K562 (cell line): ENCODE measurements around the gene ZC3H12A. TPM values are rescaled to one million over a fixed set of nuclear protein-coding genes. Genes with fewer than 3 reads are reported as not detected.
A peak's percentile ranks its signal among the peaks of the same experiment; 100 is the strongest.

Source experiments
- FOSL1 ChIP-seq: fragments of 200-800 bp; sonication (Bioruptor generic); conservative IDR thresholded peaks from 2 replicates; pipeline ENCODE4 v1.6.1; 2016; ENCODE audit warnings: missing genetic modification characterization, missing compliant biosample characterization
- ILK ChIP-seq: fragments of 450-650 bp; IDR thresholded peaks from 2 replicates; pipeline ENCODE4 v1.6.1; 2016; ENCODE audit warnings: missing genetic modification characterization, low read depth, mild to moderate bottlenecking, missing compliant biosample characterization, moderate library complexity, borderline replicate concordance
- KDM4B ChIP-seq, 2 experiments: fragments of 450-650 bp in 1 of 2; sonication (generic) in 1 of 2; IDR thresholded peaks; 2 replicates each; pipeline ENCODE4 v1.6.1; 2016 to 2017; ENCODE audit warnings: borderline replicate concordance in 2 of 2, antibody characterized with exemption in 1 of 2, low read depth in 1 of 2, mild to moderate bottlenecking in 1 of 2
- PHTF2 ChIP-seq: fragments of 250-450 bp; sonication (Bioruptor Pico); IDR thresholded peaks from 2 replicates; pipeline ENCODE4 v1.5.0; 2021; ENCODE audit warnings: mild to moderate bottlenecking
- ZFP30 ChIP-seq: fragments of 250-450 bp; sonication (Bioruptor Pico); IDR thresholded peaks from 2 replicates; pipeline ENCODE4 v1.8.0; 2022; ENCODE audit warnings: moderate library complexity, mild to moderate bottlenecking, inconsistent platforms, borderline replicate concordance
- ZNF24 ChIP-seq: fragments of 450-650 bp; IDR thresholded peaks from 2 replicates; pipeline ENCODE4 v1.6.1; 2016
- ZNF324 ChIP-seq: fragments of 250-450 bp; sonication (Bioruptor Pico); IDR thresholded peaks from 2 replicates; pipeline ENCODE4 v1.4.0; 2020; ENCODE audit warnings: mild to moderate bottlenecking
- ZNF507 ChIP-seq: conservative IDR thresholded peaks from 2 replicates; pipeline ENCODE4 v1.6.1; 2017; ENCODE audit warnings: missing genetic modification characterization, missing compliant biosample characterization
- polyA plus RNA-seq, 8 experiments: library from polyadenylated mRNA; depleted of rRNA in 4 of 8; stranded (reverse) in 5 of 8; unstranded in 3 of 8; fragments of >200 nt; fragmentation: Nextera tagmentation in 2 of 8; fragmentation: Illumina TruSeq in 1 of 8; extraction: Ambion mirVana in 2 of 8; extraction: Trizol in 1 of 8; gene quantifications; 2 replicates each; pipeline versions ENCODE4 v1.2.1 to v1.2.3, GENCODE V29; 2011 to 2014; ENCODE audit warnings: inconsistent platforms in 1 of 8, missing spikeins in 1 of 8
- total RNA-seq, 7 experiments: library from RNA; depleted of rRNA in 6 of 7; stranded (reverse); fragments of >200 nt in 6 of 7; fragmentation: Illumina TruSeq in 2 of 7; extraction: Trizol in 2 of 7; gene quantifications; 2 replicates each; pipeline versions ENCODE4 v1.2.1 to v1.2.3, GENCODE V29; 2011 to 2021; ENCODE audit warnings: low replicate concordance in 1 of 7
- TF ChIP-seq, protein P1 (sequence below), 2 experiments: fragments of 450-650 bp in 1 of 2; sonication (generic) in 1 of 2; formaldehyde crosslinking in 1 of 2; IDR thresholded peaks; 2 replicates each; pipeline versions ENCODE4 v1.7.1 to v1.9.0; 2016 to 2022; ENCODE audit warnings: inconsistent platforms in 1 of 2, mild to moderate bottlenecking in 1 of 2, missing genetic modification reagents in 1 of 2
- TF ChIP-seq, protein P2 (sequence below): sonication (generic); formaldehyde crosslinking; IDR thresholded peaks from 2 replicates; pipeline ENCODE4 v1.8.0; 2023; ENCODE audit warnings: mild to moderate bottlenecking, missing genetic modification reagents

Gene ZC3H12A
- total and polyA plus RNA-seq, 9 of the 15 experiments (the other 6 are each of a cell fraction or from before 2014, with no cell fraction given), result 0.14 to 9.4 (median 6.7) TPM

DNA sequence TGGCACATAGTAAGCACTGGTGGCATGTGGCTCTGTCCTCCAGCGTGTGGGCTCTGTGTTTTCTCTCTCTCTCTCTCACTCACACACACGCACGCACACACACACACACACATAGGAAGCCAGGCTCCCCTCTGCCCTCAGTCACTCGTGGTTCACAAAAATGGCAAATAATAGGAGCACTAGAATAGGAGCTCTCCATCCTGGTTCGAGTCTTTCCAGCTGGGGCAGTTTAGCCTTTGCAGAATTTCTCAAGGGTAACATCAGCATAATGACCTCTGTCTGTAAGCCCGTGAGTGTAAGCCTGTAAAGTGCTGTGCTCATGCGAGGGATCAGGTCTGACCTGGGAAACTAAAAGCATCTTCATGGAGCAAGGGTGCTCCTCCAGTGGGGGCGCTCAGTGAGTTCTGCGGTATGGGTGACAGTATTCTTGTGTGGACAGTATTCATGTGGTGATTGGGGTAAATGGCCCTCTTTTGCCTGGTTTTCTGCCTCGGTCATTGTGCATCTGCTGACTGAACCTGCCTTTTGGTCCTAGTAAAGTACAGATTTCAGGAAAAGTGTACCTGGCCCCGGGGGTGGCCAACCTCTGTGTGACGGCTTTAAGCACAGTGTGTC, 842 bp upstream of the ZC3H12A start (continued):
- TF ChIP-seq, protein P1, sequence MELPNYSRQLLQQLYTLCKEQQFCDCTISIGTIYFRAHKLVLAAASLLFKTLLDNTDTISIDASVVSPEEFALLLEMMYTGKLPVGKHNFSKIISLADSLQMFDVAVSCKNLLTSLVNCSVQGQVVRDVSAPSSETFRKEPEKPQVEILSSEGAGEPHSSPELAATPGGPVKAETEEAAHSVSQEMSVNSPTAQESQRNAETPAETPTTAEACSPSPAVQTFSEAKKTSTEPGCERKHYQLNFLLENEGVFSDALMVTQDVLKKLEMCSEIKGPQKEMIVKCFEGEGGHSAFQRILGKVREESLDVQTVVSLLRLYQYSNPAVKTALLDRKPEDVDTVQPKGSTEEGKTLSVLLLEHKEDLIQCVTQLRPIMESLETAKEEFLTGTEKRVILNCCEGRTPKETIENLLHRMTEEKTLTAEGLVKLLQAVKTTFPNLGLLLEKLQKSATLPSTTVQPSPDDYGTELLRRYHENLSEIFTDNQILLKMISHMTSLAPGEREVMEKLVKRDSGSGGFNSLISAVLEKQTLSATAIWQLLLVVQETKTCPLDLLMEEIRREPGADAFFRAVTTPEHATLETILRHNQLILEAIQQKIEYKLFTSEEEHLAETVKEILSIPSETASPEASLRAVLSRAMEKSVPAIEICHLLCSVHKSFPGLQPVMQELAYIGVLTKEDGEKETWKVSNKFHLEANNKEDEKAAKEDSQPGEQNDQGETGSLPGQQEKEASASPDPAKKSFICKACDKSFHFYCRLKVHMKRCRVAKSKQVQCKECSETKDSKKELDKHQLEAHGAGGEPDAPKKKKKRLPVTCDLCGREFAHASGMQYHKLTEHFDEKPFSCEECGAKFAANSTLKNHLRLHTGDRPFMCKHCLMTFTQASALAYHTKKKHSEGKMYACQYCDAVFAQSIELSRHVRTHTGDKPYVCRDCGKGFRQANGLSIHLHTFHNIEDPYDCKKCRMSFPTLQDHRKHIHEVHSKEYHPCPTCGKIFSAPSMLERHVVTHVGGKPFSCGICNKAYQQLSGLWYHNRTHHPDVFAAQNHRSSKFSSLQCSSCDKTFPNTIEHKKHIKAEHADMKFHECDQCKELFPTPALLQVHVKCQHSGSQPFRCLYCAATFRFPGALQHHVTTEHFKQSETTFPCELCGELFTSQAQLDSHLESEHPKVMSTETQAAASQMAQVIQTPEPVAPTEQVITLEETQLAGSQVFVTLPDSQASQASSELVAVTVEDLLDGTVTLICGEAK (IDR thresholded peaks at IDR 0.05), result peak; percentile 58; the same call in 1 of the 2 replicates
- TF ChIP-seq, protein P1 (CRISPR knock-in tag; IDR thresholded peaks at IDR 0.05), result no peak
- TF ChIP-seq ZFP30 (CRISPR knock-in tag) (no peak), ZNF24 (no peak), FOSL1 (tag) (no peak), ZNF507 (tag) (no peak), KDM4B (IDR thresholded peaks at IDR 0.05; ENCODE audit: borderline replicate concordance in 2 of 2, low read depth in 1 of 2) (no peak), ZNF324 (CRISPR knock-in tag) (no peak), PHTF2 (CRISPR knock-in tag) (no peak), ILK (tag) (no peak)
- TF ChIP-seq, protein P2, sequence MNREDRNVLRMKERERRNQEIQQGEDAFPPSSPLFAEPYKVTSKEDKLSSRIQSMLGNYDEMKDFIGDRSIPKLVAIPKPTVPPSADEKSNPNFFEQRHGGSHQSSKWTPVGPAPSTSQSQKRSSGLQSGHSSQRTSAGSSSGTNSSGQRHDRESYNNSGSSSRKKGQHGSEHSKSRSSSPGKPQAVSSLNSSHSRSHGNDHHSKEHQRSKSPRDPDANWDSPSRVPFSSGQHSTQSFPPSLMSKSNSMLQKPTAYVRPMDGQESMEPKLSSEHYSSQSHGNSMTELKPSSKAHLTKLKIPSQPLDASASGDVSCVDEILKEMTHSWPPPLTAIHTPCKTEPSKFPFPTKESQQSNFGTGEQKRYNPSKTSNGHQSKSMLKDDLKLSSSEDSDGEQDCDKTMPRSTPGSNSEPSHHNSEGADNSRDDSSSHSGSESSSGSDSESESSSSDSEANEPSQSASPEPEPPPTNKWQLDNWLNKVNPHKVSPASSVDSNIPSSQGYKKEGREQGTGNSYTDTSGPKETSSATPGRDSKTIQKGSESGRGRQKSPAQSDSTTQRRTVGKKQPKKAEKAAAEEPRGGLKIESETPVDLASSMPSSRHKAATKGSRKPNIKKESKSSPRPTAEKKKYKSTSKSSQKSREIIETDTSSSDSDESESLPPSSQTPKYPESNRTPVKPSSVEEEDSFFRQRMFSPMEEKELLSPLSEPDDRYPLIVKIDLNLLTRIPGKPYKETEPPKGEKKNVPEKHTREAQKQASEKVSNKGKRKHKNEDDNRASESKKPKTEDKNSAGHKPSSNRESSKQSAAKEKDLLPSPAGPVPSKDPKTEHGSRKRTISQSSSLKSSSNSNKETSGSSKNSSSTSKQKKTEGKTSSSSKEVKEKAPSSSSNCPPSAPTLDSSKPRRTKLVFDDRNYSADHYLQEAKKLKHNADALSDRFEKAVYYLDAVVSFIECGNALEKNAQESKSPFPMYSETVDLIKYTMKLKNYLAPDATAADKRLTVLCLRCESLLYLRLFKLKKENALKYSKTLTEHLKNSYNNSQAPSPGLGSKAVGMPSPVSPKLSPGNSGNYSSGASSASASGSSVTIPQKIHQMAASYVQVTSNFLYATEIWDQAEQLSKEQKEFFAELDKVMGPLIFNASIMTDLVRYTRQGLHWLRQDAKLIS, result no peak
